Epithelial cell of esophagus (primary cell): ENCODE data around the gene HDGFL1.

ENCODE experiments used
- DNase-seq: peaks from one replicate; pipeline ENCODE4 v3.0.0; 2010; ENCODE audit warnings: low read depth
- H3K4me3 ChIP-seq: 2 replicates; pipeline ENCODE4 v1.5.1; 2011; ENCODE audit warnings: mild to moderate bottlenecking, low read length, control low read depth
- TF ChIP-seq, protein P1 (sequence below): IDR thresholded peaks from 2 replicates; pipeline ENCODE4 v1.5.1; 2011; ENCODE audit warnings: low read depth, mild to moderate bottlenecking, low read length, control low read depth, inconsistent platforms; ENCODE audit not compliant: insufficient read depth; ENCODE audit errors: missing control alignments

HDGFL1 gene

DNA sequence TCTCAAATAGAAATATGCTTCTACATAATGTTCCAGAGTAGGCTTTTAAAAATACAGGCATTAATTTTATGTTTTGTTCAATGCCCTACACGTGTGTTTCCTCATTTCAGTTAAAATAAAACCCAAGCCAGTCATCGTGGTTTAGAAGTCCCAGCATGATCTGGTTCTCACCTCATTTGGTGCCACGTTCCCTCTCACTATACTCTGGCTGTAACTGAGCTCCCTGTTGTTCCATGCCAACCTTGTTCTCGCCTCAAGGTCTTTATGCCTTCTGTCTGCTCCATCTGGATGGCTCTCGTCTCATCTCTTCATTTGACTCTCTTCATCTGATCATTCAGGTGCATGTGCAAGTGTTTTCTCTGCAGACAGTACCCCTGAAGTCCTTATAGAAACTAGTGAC lies 32.6 kb downstream of the HDGFL1 start:
- DNase-seq: no peak
- no peak overlapping the region for H3K4me3 ChIP-seq
- TF ChIP-seq, protein P1, sequence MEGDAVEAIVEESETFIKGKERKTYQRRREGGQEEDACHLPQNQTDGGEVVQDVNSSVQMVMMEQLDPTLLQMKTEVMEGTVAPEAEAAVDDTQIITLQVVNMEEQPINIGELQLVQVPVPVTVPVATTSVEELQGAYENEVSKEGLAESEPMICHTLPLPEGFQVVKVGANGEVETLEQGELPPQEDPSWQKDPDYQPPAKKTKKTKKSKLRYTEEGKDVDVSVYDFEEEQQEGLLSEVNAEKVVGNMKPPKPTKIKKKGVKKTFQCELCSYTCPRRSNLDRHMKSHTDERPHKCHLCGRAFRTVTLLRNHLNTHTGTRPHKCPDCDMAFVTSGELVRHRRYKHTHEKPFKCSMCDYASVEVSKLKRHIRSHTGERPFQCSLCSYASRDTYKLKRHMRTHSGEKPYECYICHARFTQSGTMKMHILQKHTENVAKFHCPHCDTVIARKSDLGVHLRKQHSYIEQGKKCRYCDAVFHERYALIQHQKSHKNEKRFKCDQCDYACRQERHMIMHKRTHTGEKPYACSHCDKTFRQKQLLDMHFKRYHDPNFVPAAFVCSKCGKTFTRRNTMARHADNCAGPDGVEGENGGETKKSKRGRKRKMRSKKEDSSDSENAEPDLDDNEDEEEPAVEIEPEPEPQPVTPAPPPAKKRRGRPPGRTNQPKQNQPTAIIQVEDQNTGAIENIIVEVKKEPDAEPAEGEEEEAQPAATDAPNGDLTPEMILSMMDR: no peak

DNA sequence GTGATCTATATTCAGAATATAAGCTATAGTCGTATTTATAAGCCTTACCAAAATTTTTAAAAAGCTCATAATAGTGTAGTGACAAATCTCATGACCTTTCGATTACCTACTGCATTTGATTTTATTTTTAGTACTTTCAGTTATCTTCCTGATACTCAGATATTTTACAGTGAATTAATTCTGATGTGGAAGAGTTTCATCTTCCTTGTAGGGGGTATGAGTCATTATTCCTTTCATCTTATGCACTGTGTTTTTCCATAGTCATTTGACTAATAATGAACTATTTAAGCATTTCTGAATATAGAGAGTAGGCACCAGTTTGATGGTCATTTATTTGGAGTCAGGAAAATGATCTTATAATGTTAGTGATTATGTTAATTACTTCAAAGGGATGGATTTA lies 36.4 kb downstream of the HDGFL1 start:
- no peak for DNase-seq
- TF ChIP-seq, protein P1: no peak
- no peak overlapping the region for H3K4me3 ChIP-seq

DNA sequence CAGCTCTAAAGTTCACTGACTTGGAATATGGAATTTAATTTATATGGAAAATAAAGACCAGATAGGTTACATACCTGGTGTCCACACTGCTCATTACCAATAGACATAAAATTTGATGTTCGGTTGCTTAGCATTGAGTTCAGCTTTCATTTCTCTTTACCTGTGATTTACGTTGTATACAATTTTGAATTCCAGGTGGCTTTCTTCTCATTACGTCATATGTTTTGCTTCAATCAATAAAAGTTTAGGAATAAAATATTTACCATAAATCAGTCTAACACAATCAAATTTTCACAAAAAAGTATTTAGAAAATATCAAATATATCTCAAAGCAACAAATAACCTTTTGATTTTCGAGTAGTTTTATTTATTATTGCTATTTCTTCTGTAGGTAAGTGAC lies 40.8 kb downstream of the HDGFL1 start:
- H3K4me3 ChIP-seq: no peak overlapping the region
- TF ChIP-seq, protein P1: no peak
- no peak for DNase-seq

DNA sequence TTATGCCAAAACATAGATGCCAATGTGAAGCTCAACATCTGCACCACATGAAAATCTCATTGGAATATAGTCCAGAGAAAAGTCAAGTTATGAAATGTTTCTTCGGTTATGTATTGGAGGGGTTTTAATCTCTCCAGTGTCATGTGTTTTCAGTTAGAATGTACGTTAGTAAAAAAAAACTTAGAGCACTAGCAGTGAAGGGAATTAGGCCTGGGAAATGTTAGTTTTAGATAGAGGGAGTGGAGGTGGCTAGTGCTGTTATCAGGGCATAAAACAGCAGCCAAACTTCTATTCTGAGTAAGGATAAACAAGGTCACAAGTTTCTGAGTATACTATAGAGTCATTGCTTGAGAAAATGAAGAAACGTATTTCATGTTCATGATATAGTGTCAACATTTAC lies 42.9 kb downstream of the HDGFL1 start:
- TF ChIP-seq, protein P1: no peak
- H3K4me3 ChIP-seq: no peak overlapping the region
- no peak for DNase-seq

DNA sequence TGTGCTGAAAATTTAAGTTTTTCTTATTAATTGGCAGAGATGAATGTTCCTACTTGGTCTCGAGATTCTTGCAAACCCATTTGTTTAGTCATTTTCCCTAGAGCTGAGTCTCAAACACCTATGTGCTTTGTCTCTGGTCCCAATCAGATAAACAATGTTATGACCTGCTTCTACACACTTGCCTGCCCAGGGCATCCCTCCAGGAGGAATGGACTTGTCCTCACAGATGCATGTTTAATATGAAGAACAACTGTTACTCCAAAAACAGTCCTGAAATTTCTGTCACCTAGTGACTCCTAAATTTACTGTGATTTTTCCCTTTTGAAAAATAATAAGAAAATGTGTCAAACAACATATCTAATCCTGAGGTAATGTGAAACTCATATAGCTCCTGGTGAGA lies 43.7 kb downstream of the HDGFL1 start:
- DNase-seq: no peak
- TF ChIP-seq, protein P1: no peak
- H3K4me3 ChIP-seq: no peak overlapping the region

DNA sequence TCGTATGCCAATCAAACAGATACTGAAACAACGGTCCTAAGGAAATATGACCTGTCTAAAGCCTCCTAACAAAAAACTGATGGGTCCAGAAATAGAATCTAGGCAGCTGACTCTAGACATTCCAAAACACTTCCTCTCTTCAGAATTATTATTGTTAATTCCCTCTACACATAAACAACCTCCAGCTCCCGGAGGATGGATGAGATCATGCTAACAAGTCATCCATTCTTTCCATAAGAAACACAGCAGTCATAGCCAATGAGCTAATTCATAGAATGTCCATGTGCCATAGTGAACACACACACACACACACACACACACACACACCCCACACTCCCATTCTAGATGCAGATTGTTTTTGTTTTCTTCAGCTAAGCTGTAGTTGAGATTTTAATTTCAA lies 44.3 kb downstream of the HDGFL1 start:
- TF ChIP-seq, protein P1: no peak
- DNase-seq: peak; percentile 76
- no peak overlapping the region for H3K4me3 ChIP-seq

DNA sequence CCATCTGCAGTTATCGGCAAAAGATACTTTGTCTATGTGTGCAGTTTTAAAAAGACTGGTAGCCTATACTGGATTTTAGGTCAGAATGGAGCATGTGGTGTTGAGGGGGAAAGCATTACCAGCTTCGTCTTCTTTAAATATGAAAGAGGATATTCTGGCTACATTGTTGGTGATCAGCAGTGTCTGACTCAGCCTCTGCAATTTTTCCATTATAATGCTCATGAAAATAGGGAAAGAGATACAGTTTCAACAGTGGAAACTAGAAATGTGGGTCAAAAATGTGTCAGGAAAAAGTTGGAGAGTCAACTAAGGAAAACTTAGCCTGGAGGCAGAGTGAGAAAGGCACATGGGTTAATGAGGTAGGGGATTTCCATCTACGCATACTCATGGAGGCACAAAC lies 45.2 kb downstream of the HDGFL1 start:
- H3K4me3 ChIP-seq: no peak overlapping the region
- DNase-seq: no peak

More for the DNA sequence above, 45.2 kb downstream of the HDGFL1 start:
- TF ChIP-seq, protein P1: no peak
